Gastroesophageal sphincter (tissue), 3 donors: ENCODE data around the gene SPACDR.

Source experiments
- CTCF ChIP-seq, 4 experiments: fragments of 200-600 bp in 2 of 4; fragments of 450-650 bp in 2 of 4; sonication (generic) in 1 of 4; IDR thresholded peaks; one replicate each; pipeline ENCODE4 v1.5.1; 2017 to 2019; ENCODE audit warnings: antibody characterized with exemption in 4 of 4, mild to moderate bottlenecking in 2 of 4, moderate library complexity in 2 of 4
- POLR2A ChIP-seq, 2 donors: fragments of 450-650 bp; IDR thresholded peaks; one replicate each; pipeline ENCODE4 v1.6.1; 2017; ENCODE audit warnings: antibody characterized with exemption in 2 of 2, mild to moderate bottlenecking in 2 of 2, moderate library complexity in 1 of 2
- POLR2AphosphoS5 ChIP-seq: sonication (generic); formaldehyde crosslinking; IDR thresholded peaks from one replicate; pipeline ENCODE4 v1.6.1; 2017; ENCODE audit warnings: antibody characterized with exemption

- TF ChIP-seq CTCF (IDR thresholded peaks at IDR 0.05) (no peak), POLR2A (IDR thresholded peaks at IDR 0.05) (no peak), POLR2AphosphoS5 (no peak)
Observed at GRCh38 chr7:100418930-100419659, 45.0 kb downstream of the SPACDR start.
